ENCODE results near the gene RSPO4.

RSPO4 gene

DNA sequence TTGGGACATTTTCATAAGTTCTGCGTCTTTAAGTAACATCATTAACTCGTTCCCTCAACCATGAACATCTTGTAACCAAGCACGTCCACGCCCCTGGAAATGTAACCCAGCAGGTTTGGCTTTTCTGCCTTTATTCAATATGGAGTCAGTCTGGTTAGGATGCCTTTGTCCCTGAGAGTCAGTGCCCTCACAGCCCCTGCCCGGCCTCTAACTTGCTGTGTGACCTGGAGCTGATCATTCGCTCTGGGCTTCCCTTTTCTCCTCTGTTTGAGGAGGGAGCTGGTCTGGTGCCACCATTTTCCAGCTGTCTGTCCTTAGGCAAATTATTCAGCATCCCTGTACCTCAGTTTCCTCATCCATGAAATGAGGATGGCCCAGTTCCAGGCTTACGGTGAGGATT, 59.5 kb downstream of the RSPO4 start:
- no peak overlapping the region for H3K4me3 ChIP-seq (ENCODE audit: low read depth, low read length)
- ChIA-PET CTCF (no interaction called here), POLR2A (no interaction called here)
- no peak for DNase-seq (ENCODE audit: low read depth, low spot score)
- TF ChIP-seq, protein P1, sequence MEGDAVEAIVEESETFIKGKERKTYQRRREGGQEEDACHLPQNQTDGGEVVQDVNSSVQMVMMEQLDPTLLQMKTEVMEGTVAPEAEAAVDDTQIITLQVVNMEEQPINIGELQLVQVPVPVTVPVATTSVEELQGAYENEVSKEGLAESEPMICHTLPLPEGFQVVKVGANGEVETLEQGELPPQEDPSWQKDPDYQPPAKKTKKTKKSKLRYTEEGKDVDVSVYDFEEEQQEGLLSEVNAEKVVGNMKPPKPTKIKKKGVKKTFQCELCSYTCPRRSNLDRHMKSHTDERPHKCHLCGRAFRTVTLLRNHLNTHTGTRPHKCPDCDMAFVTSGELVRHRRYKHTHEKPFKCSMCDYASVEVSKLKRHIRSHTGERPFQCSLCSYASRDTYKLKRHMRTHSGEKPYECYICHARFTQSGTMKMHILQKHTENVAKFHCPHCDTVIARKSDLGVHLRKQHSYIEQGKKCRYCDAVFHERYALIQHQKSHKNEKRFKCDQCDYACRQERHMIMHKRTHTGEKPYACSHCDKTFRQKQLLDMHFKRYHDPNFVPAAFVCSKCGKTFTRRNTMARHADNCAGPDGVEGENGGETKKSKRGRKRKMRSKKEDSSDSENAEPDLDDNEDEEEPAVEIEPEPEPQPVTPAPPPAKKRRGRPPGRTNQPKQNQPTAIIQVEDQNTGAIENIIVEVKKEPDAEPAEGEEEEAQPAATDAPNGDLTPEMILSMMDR (IDR thresholded peaks at IDR 0.05; ENCODE audit: insufficient read depth, low read length, missing control alignments) = no peak

DNA sequence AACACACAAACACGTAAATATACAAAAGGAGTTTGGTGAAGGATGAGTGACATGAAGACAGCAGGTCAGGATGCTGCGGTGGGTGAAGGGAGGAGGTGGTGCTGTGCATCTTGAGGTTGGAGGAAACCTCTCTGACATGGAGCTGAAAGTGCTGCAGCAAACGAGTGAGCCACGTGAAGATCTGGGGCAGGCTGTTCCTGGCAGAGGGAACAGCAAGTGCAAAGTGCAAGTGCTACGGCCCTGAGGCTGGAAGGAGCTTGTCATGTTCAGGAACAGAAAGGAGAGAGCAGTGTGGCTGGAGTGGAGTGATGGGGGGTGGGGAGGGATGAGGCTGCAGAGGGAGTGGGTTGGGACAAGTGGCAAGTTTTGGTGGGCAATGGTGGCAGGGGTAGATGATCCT, 61.2 kb downstream of the RSPO4 start:
- DNase-seq (ENCODE audit: low read depth, low spot score) = no peak
- POLR2A ChIA-PET = no interaction called here
- H3K4me3 ChIP-seq (ENCODE audit: low read depth, low read length) = no peak overlapping the region
- CTCF ChIA-PET = interaction anchor here (1.2 to 1.3 kb wide), 2 partner anchors 16 to 124 kb away, joined by 3 to 4 read pairs; no protein-coding TSS in a partner anchor
- TF ChIP-seq, protein P1 (IDR thresholded peaks at IDR 0.05; ENCODE audit: insufficient read depth, low read length, missing control alignments) = no peak

DNA sequence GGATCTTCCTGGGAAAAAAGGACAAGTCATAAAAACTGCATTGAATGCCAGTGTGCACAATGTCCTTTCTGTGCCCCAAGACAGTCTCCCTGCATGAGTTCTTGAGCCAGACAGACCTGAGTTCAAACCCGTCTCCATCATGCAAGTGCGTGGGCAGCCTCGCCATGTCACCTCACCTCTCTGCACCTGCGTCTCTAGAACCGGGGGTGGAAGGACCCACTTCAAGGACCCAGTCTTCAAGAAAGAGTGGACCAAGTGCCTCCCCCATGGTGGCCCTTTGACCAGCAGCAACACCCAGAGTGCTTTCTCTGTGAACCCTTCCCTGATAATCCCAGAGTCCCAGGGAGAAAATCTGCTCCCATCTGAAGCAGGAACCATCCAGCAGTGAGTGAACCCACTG, 62.5 kb downstream of the RSPO4 start:
- no peak overlapping the region for H3K4me3 ChIP-seq (ENCODE audit: low read depth, low read length)
- POLR2A ChIA-PET = no interaction called here
- CTCF ChIA-PET = no interaction called here
- no peak for DNase-seq (ENCODE audit: low read depth, low spot score)
- TF ChIP-seq, protein P1 (IDR thresholded peaks at IDR 0.05; ENCODE audit: insufficient read depth, low read length, missing control alignments) = no peak

DNA sequence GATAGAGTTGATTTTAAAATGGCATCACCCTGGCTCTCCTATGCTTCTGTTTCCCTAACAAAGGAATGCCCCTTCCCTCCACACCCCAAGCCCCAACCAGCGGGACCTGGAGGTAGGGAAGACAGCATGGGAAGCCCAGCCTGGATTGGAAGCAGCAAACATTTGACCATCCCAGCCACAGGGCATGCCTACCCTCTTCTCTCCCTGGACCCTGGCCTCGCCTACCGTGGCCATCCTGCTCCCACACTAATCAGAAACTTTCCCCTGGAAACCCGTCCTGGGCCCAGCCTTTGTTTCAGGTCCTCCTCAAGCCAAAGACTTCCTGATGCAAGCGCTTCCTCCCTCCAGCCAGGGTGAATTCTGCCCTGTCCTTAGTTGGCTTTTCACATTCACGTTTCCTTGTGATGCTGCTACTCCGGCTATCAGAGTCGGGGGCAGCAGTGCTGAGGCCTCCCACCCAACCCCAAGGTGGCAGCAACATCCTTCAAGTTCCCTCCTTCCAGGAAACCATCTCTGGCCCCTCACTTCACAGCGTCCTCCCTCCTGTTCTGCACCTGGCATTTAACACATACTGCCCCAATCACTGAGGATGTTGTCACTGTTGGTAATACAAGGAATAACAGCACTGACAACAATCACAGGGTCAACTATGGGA, 67.8 kb downstream of the RSPO4 start:
- ChIA-PET CTCF (no interaction called here), POLR2A (no interaction called here)
- H3K4me3 ChIP-seq (ENCODE audit: low read depth, low read length) = no peak overlapping the region
- DNase-seq (ENCODE audit: low read depth, low spot score) = no peak
- TF ChIP-seq, protein P1 (IDR thresholded peaks at IDR 0.05; ENCODE audit: insufficient read depth, low read length, missing control alignments) = no peak

DNA sequence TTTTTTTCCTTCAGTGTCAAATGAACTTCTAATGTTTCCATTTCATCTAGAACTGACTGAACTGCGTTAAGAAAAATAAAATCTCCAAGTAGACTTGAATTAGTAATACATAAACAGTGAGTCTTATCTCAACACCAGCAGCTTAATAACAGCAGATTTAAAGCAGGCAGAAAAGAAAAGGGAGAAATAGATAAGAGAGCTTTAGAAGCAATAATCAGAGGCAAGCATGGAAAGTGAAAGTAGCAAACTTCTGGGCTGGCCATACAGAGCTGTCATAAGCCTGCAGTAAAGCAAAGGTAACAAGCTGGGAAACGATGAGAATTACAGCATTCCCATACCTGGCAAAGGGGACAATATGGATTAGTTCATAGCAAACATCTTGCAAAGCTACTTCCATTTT, 69.1 kb downstream of the RSPO4 start:
- TF ChIP-seq, protein P1 (IDR thresholded peaks at IDR 0.05; ENCODE audit: insufficient read depth, low read length, missing control alignments) = no peak
- ChIA-PET POLR2A (no interaction called here), CTCF (interaction anchor here (1.5 to 2.0 kb wide), 2 partner anchors 23 to 117 kb away, joined by 5 to 7 read pairs; no protein-coding TSS in a partner anchor)
- no peak for DNase-seq (ENCODE audit: low read depth, low spot score)
- no peak overlapping the region for H3K4me3 ChIP-seq (ENCODE audit: low read depth, low read length)

DNA sequence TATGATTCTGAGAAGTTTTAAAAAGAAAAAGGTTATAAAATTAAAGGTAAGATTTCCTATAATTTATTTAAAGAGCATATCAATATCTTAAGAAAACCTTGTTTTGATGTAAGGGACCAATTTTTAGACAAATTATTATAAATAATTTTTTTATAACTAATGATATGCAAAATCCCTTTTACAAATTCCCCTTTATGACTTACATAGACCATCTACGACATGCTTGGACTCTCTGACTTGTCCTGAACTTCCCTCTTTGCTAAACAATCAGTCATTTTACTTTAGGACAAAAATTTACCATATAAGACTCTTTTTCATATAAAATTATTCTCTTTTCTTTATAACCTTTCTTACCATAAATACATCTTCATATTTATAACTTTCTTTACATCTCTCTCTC, 70.7 kb downstream of the RSPO4 start:
- CTCF ChIA-PET = no interaction called here
- POLR2A ChIA-PET = no interaction called here
- DNase-seq (ENCODE audit: low read depth, low spot score) = no peak
- TF ChIP-seq, protein P1 (IDR thresholded peaks at IDR 0.05; ENCODE audit: insufficient read depth, low read length, missing control alignments) = no peak
- H3K4me3 ChIP-seq (ENCODE audit: low read depth, low read length) = no peak overlapping the region

Data from AG04449 (cell line).